HG02885 (cell line): ENCODE data around the gene CACNA1H.
"Not testable (repeated sequence)": the region's sequence is repeated elsewhere in the genome, so short reads cannot be mapped to it uniquely, and the experiment has no call there.

ENCODE experiments used
- ATAC-seq: cut with Tn5 transposase; IDR thresholded peaks from one replicate; pipeline ENCODE4 v1.9.1; 2021; ENCODE audit warnings: mild to moderate bottlenecking; ENCODE audit not compliant: unreplicated experiment, poor library complexity

The CACNA1H gene

GRCh38 chr16:1185460-1186207 is 32.7 kb downstream of the CACNA1H start:
- not testable (repeated sequence) for ATAC-seq

GRCh38 chr16:1188432-1189189 is 35.7 kb downstream of the CACNA1H start:
- ATAC-seq: no peak

- no peak for ATAC-seq
These were observed 36.5 kb downstream of the CACNA1H start for GRCh38 chr16:1189455-1189854.

- ATAC-seq: not testable (repeated sequence)
These were observed 37.9 kb downstream of the CACNA1H start for GRCh38 chr16:1190789-1191188.

GRCh38 chr16:1192384-1193073 is 39.6 kb downstream of the CACNA1H start:
- ATAC-seq: no peak

- no peak for ATAC-seq
These were observed 40.4 kb downstream of the CACNA1H start for GRCh38 chr16:1193143-1193824.

GRCh38 chr16:1193825-1194581 is 41.1 kb downstream of the CACNA1H start:
- ATAC-seq: no peak

GRCh38 chr16:1194665-1195392 is 41.9 kb downstream of the CACNA1H start:
- no peak for ATAC-seq

GRCh38 chr16:1195393-1195666 is 42.4 kb downstream of the CACNA1H start:
- no peak for ATAC-seq

GRCh38 chr16:1196494-1196893 is 43.6 kb downstream of the CACNA1H start:
- no peak for ATAC-seq

GRCh38 chr16:1197237-1197866 is 44.4 kb downstream of the CACNA1H start:
- ATAC-seq: no peak

- no peak for ATAC-seq
These were observed 45.3 kb downstream of the CACNA1H start for GRCh38 chr16:1198194-1198593.

GRCh38 chr16:1198671-1199346 is 45.9 kb downstream of the CACNA1H start:
- not testable (repeated sequence) for ATAC-seq

GRCh38 chr16:1199347-1200013 is 46.6 kb downstream of the CACNA1H start:
- no peak for ATAC-seq

GRCh38 chr16:1200014-1200627 is 47.2 kb downstream of the CACNA1H start:
- ATAC-seq: no peak

GRCh38 chr16:1201444-1201843 is 48.5 kb downstream of the CACNA1H start:
- no peak for ATAC-seq

GRCh38 chr16:1202274-1202673 is 49.4 kb downstream of the CACNA1H start:
- no peak for ATAC-seq
